WTC11 (cell line): ENCODE data around the gene STX8. TPM values are rescaled to one million over a fixed set of nuclear protein-coding genes. Genes with fewer than 3 reads are reported as not detected.

Source experiments
- ATAC-seq: fragments of 200-7000 bp; cut with Tn5 transposase; 2 replicates; pipeline ENCODE4 v1.10.0; 2021; ENCODE audit warnings: mild to moderate bottlenecking, moderate library complexity
- CTCF ChIA-PET: fragments of 300-600 bp; sonication (Branson Sonifier 250); formaldehyde crosslinking; loops from one replicate; lab custom pipeline; 2021; ENCODE audit warnings: antibody characterized with exemption; lab: Charles Lee
- POLR2A ChIA-PET: fragments of 350-600 bp; sonication (Branson Sonifier 250); formaldehyde crosslinking; loops from one replicate; lab custom pipeline; 2021; ENCODE audit warnings: antibody characterized with exemption; lab: Charles Lee
- DNase-seq: peaks from one replicate; pipeline ENCODE4 v3.0.0; 2021; ENCODE audit warnings: low spot score
- H3K27ac Mint-ChIP-seq: 2 replicates; pipeline ENCODE4 v1.8.0; 2021; ENCODE audit warnings: mixed read lengths
- H3K27me3 Mint-ChIP-seq: 2 replicates; pipeline ENCODE4 v1.8.0; 2021; ENCODE audit warnings: low read depth, mild to moderate bottlenecking, moderate library complexity, mixed read lengths
- H3K36me3 Mint-ChIP-seq: 2 replicates; pipeline ENCODE4 v1.8.0; 2021; ENCODE audit warnings: mixed read lengths
- H3K4me1 Mint-ChIP-seq: 2 replicates; pipeline ENCODE4 v1.8.0; 2022; ENCODE audit warnings: mixed read lengths
- H3K4me3 Mint-ChIP-seq: 2 replicates; pipeline ENCODE4 v1.8.0; 2021; ENCODE audit warnings: mild to moderate bottlenecking, moderate library complexity, mixed read lengths
- H3K9me3 Mint-ChIP-seq: 2 replicates; pipeline ENCODE4 v1.8.0; 2021; ENCODE audit warnings: mixed read lengths
- AR ChIP-seq: fragments of 250-450 bp; sonication (Bioruptor Pico); IDR thresholded peaks from 2 replicates; pipeline ENCODE4 v1.9.0; 2021; ENCODE audit warnings: mild to moderate bottlenecking
- CREM ChIP-seq: sonication (generic); formaldehyde crosslinking; IDR thresholded peaks from 2 replicates; pipeline ENCODE4 v1.8.1; 2022; ENCODE audit warnings: mild to moderate bottlenecking, missing genetic modification reagents, moderate library complexity
- ESRRA ChIP-seq: sonication (generic); formaldehyde crosslinking; IDR thresholded peaks from 2 replicates; pipeline ENCODE4 v1.8.1; 2022; ENCODE audit warnings: mild to moderate bottlenecking, missing genetic modification reagents, borderline replicate concordance
- JUN ChIP-seq: sonication (generic); formaldehyde crosslinking; IDR thresholded peaks from 2 replicates; pipeline ENCODE4 v1.8.0; 2023; ENCODE audit warnings: mild to moderate bottlenecking, missing genetic modification reagents
- MXD4 ChIP-seq: fragments of 250-450 bp; sonication (Bioruptor Pico); IDR thresholded peaks from 2 replicates; pipeline ENCODE4 v1.8.0; 2021; ENCODE audit warnings: mild to moderate bottlenecking, moderate library complexity, borderline replicate concordance
- MYBL2 ChIP-seq: sonication (generic); formaldehyde crosslinking; IDR thresholded peaks from 2 replicates; pipeline ENCODE4 v1.8.1; 2023; ENCODE audit warnings: mild to moderate bottlenecking, moderate library complexity, missing genetic modification reagents
- NFYB ChIP-seq: sonication (generic); formaldehyde crosslinking; conservative IDR thresholded peaks from 2 replicates; pipeline ENCODE4 v1.8.0; 2022; ENCODE audit warnings: low read depth, missing genetic modification reagents
- NR1H2 ChIP-seq: sonication (generic); formaldehyde crosslinking; IDR thresholded peaks from 2 replicates; pipeline ENCODE4 v1.9.0; 2021; ENCODE audit warnings: mild to moderate bottlenecking, moderate library complexity, missing genetic modification reagents
- OVOL2 ChIP-seq: fragments of 250-450 bp; sonication (Bioruptor Pico); IDR thresholded peaks from 2 replicates; pipeline ENCODE4 v1.9.0; 2021; ENCODE audit warnings: mild to moderate bottlenecking, borderline replicate concordance
- SOX15 ChIP-seq: fragments of 250-450 bp; sonication (Bioruptor Pico); IDR thresholded peaks from 2 replicates; pipeline ENCODE4 v1.9.0; 2021; ENCODE audit warnings: mild to moderate bottlenecking
- TEAD4 ChIP-seq: sonication (generic); formaldehyde crosslinking; IDR thresholded peaks from 2 replicates; pipeline ENCODE4 v1.8.0; 2022; ENCODE audit warnings: mild to moderate bottlenecking, missing genetic modification reagents
- ZNF219 ChIP-seq: sonication (generic); formaldehyde crosslinking; IDR thresholded peaks from 2 replicates; pipeline ENCODE4 v1.8.0; 2023; ENCODE audit warnings: missing genetic modification reagents, mild to moderate bottlenecking, borderline replicate concordance
- ZNF396 ChIP-seq: fragments of 250-450 bp; sonication (Bioruptor Pico); IDR thresholded peaks from 2 replicates; pipeline ENCODE4 v1.8.0; 2021; ENCODE audit warnings: mild to moderate bottlenecking, moderate library complexity, borderline replicate concordance
- ZNF425 ChIP-seq: fragments of 250-450 bp; sonication (Bioruptor Pico); conservative IDR thresholded peaks from 2 replicates; pipeline ENCODE4 v1.9.0; 2021; ENCODE audit warnings: mild to moderate bottlenecking
- total RNA-seq: library from RNA; stranded (reverse); gene quantifications from 3 replicates; pipeline ENCODE4 v1.2.3, GENCODE V29; 2021
- TF ChIP-seq, protein P1 (sequence below): fragments of 250-450 bp; sonication (Bioruptor Pico); IDR thresholded peaks from 2 replicates; pipeline ENCODE4 v1.9.0; 2021; ENCODE audit warnings: mild to moderate bottlenecking
- TF ChIP-seq, protein P2 (sequence below): sonication (generic); formaldehyde crosslinking; IDR thresholded peaks from 2 replicates; pipeline ENCODE4 v1.8.0; 2022; ENCODE audit warnings: missing genetic modification reagents
- TF ChIP-seq, protein P3 (sequence below): sonication (generic); formaldehyde crosslinking; IDR thresholded peaks from 2 replicates; pipeline ENCODE4 v1.8.0; 2022; ENCODE audit warnings: mild to moderate bottlenecking, missing genetic modification reagents
- TF ChIP-seq, protein P4 (sequence below): sonication (generic); formaldehyde crosslinking; IDR thresholded peaks from 2 replicates; pipeline ENCODE4 v1.8.1; 2022; ENCODE audit warnings: missing genetic modification reagents, borderline replicate concordance
- TF ChIP-seq, protein P5 (sequence below): fragments of 250-450 bp; sonication (Bioruptor Pico); IDR thresholded peaks from 2 replicates; pipeline ENCODE4 v1.8.0; 2021; ENCODE audit warnings: mild to moderate bottlenecking

STX8 gene
- total RNA-seq, 1 experiment from 2014 or later, result 39.9 TPM

- TF ChIP-seq AR (CRISPR knock-in tag) (no peak), NR1H2 (no peak), MXD4 (CRISPR knock-in tag) (no peak), ZNF425 (CRISPR knock-in tag) (no peak)
- TF ChIP-seq, protein P1, sequence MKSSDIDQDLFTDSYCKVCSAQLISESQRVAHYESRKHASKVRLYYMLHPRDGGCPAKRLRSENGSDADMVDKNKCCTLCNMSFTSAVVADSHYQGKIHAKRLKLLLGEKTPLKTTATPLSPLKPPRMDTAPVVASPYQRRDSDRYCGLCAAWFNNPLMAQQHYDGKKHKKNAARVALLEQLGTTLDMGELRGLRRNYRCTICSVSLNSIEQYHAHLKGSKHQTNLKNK (CRISPR knock-in tag), result no peak
Measured at GRCh38 chr17:9234389-9234945, 341.2 kb downstream of the STX8 start (continued).

DNA sequence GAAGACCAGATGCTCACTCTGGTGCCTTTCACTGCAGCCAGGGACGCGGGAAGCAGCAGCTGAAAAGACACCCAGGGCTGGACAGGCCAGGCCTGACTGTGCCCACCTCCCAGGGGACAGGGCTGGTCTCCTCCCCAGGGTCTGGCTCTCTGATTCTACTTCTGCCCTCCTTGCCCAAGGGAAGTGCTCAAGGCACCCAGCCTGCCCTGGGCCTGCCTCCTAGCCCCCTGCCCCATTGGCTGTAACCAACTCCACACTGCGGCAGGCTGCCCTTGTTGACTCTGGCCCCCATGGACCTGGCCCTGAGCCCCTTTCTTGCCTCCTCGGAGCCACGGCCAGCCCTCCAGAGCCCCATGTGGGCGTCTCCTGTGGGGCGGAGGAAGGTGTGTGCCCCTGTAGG lies 341.9 kb downstream of the STX8 start:
- Mint-ChIP-seq H3K27me3 (peaks cover 9% of the 10 kb centered on the region), H3K4me3 (no peak overlapping the region), H3K4me1 (peaks cover 7% of the 10 kb centered on the region), H3K27ac (no peak overlapping the region), H3K9me3 (no peaks in the 10 kb centered on the region), H3K36me3 (no peaks in the 10 kb centered on the region)
- CTCF ChIA-PET, result interaction anchor here (1.0 kb wide), 1 partner anchor 289 kb away, joined by 3 read pairs; no protein-coding TSS in a partner anchor
- POLR2A ChIA-PET, result no interaction called here
- ATAC-seq, result no peak
- DNase-seq, result no peak
- TF ChIP-seq, protein P2, sequence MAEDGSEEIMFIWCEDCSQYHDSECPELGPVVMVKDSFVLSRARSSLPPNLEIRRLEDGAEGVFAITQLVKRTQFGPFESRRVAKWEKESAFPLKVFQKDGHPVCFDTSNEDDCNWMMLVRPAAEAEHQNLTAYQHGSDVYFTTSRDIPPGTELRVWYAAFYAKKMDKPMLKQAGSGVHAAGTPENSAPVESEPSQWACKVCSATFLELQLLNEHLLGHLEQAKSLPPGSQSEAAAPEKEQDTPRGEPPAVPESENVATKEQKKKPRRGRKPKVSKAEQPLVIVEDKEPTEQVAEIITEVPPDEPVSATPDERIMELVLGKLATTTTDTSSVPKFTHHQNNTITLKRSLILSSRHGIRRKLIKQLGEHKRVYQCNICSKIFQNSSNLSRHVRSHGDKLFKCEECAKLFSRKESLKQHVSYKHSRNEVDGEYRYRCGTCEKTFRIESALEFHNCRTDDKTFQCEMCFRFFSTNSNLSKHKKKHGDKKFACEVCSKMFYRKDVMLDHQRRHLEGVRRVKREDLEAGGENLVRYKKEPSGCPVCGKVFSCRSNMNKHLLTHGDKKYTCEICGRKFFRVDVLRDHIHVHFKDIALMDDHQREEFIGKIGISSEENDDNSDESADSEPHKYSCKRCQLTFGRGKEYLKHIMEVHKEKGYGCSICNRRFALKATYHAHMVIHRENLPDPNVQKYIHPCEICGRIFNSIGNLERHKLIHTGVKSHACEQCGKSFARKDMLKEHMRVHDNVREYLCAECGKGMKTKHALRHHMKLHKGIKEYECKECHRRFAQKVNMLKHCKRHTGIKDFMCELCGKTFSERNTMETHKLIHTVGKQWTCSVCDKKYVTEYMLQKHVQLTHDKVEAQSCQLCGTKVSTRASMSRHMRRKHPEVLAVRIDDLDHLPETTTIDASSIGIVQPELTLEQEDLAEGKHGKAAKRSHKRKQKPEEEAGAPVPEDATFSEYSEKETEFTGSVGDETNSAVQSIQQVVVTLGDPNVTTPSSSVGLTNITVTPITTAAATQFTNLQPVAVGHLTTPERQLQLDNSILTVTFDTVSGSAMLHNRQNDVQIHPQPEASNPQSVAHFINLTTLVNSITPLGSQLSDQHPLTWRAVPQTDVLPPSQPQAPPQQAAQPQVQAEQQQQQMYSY (CRISPR knock-in tag), result no peak
- TF ChIP-seq, protein P3, sequence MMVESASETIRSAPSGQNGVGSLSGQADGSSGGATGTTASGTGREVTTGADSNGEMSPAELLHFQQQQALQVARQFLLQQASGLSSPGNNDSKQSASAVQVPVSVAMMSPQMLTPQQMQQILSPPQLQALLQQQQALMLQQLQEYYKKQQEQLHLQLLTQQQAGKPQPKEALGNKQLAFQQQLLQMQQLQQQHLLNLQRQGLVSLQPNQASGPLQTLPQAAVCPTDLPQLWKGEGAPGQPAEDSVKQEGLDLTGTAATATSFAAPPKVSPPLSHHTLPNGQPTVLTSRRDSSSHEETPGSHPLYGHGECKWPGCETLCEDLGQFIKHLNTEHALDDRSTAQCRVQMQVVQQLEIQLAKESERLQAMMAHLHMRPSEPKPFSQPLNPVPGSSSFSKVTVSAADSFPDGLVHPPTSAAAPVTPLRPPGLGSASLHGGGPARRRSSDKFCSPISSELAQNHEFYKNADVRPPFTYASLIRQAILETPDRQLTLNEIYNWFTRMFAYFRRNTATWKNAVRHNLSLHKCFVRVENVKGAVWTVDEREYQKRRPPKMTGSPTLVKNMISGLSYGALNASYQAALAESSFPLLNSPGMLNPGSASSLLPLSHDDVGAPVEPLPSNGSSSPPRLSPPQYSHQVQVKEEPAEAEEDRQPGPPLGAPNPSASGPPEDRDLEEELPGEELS (CRISPR knock-in tag), result no peak
- TF ChIP-seq ESRRA (no peak), TEAD4 (no peak), CREM (no peak), OVOL2 (no peak), SOX15 (CRISPR knock-in tag) (no peak), NFYB (no peak), ZNF219 (no peak), JUN (CRISPR knock-in tag) (no peak), ZNF396 (no peak), MYBL2 (CRISPR knock-in tag) (no peak)
- TF ChIP-seq, protein P1 (CRISPR knock-in tag), result no peak
- TF ChIP-seq, protein P4, sequence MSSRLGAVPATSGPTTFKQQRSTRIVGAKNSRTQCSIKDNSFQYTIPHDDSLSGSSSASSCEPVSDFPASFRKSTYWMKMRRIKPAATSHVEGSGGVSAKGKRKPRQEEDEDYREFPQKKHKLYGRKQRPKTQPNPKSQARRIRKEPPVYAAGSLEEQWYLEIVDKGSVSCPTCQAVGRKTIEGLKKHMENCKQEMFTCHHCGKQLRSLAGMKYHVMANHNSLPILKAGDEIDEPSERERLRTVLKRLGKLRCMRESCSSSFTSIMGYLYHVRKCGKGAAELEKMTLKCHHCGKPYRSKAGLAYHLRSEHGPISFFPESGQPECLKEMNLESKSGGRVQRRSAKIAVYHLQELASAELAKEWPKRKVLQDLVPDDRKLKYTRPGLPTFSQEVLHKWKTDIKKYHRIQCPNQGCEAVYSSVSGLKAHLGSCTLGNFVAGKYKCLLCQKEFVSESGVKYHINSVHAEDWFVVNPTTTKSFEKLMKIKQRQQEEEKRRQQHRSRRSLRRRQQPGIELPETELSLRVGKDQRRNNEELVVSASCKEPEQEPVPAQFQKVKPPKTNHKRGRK, result no peak
- TF ChIP-seq, protein P5, sequence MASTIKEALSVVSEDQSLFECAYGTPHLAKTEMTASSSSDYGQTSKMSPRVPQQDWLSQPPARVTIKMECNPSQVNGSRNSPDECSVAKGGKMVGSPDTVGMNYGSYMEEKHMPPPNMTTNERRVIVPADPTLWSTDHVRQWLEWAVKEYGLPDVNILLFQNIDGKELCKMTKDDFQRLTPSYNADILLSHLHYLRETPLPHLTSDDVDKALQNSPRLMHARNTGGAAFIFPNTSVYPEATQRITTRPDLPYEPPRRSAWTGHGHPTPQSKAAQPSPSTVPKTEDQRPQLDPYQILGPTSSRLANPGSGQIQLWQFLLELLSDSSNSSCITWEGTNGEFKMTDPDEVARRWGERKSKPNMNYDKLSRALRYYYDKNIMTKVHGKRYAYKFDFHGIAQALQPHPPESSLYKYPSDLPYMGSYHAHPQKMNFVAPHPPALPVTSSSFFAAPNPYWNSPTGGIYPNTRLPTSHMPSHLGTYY (CRISPR knock-in tag), result no peak
